DND-41 (cell line): Measurements from ENCODE around the gene NPAS2.

Experiments
- ATAC-seq: fragments of 200-7000 bp; cut with Tn5 transposase; 3 replicates; pipeline ENCODE4 v1.9.1; 2021; ENCODE audit warnings: low read depth; ENCODE audit not compliant: insufficient read depth
- DNase-seq: peaks from one replicate; pipeline ENCODE4 v3.0.0-alpha.2; 2020
- H2AFZ ChIP-seq: 2 replicates; pipeline ENCODE4 v1.6.0; 2012; ENCODE audit warnings: low read depth, low read length
- H3K27ac ChIP-seq: 2 replicates; pipeline ENCODE4 v1.5.1; 2012; ENCODE audit warnings: low read length, inconsistent platforms
- H3K27me3 ChIP-seq: fragments of 200-600 bp; sonication (generic); 2 replicates; pipeline ENCODE4 v1.6.0; 2012; ENCODE audit warnings: low read length, mild to moderate bottlenecking, inconsistent platforms; ENCODE audit not compliant: insufficient read depth, poor library complexity
- H3K36me3 ChIP-seq: 2 replicates; pipeline ENCODE4 v1.5.1; 2012; ENCODE audit warnings: low read length, inconsistent platforms; ENCODE audit not compliant: insufficient read depth
- H3K4me1 ChIP-seq: 2 replicates; pipeline ENCODE4 v1.5.1; 2012; ENCODE audit warnings: mild to moderate bottlenecking, low read length; ENCODE audit not compliant: insufficient read depth
- H3K4me2 ChIP-seq: 2 replicates; pipeline ENCODE4 v1.6.0; 2012; ENCODE audit warnings: mild to moderate bottlenecking, moderate library complexity, low read length, inconsistent platforms; ENCODE audit not compliant: insufficient read depth
- H3K4me3 ChIP-seq, 2 experiments: fragments of 200-600 bp in 1 of 2; shearing (Covaris generic) in 1 of 2; 2 replicates each; pipeline ENCODE4 v1.5.1; 2012 to 2016; ENCODE audit warnings: inconsistent platforms in 2 of 2, low read length in 2 of 2, mild to moderate bottlenecking in 2 of 2, low read depth in 1 of 2, moderate library complexity in 1 of 2
- H3K79me2 ChIP-seq: 2 replicates; pipeline ENCODE4 v1.6.0; 2012; ENCODE audit warnings: low read length, inconsistent platforms; ENCODE audit not compliant: insufficient read depth
- H3K9ac ChIP-seq: 2 replicates; pipeline ENCODE4 v1.6.0; 2012; ENCODE audit warnings: low read depth, mild to moderate bottlenecking, inconsistent platforms, low read length, moderate library complexity
- H3K9me3 ChIP-seq: 2 replicates; pipeline ENCODE4 v1.5.1; 2012; ENCODE audit warnings: low read length, moderate library complexity, mild to moderate bottlenecking, inconsistent platforms; ENCODE audit not compliant: insufficient read depth, severe bottlenecking
- H4K20me1 ChIP-seq: 2 replicates; pipeline ENCODE4 v1.6.0; 2012; ENCODE audit warnings: low read length; ENCODE audit not compliant: insufficient read depth
- CTCF ChIP-seq: IDR thresholded peaks from 2 replicates; pipeline ENCODE4 v1.5.1; 2012; ENCODE audit warnings: borderline replicate concordance, low read length, moderate library complexity, mild to moderate bottlenecking; ENCODE audit not compliant: poor library complexity, severe bottlenecking; ENCODE audit errors: extremely low read depth
- EZH2 ChIP-seq: IDR thresholded peaks from 3 replicates; pipeline ENCODE4 v1.6.1; 2012; ENCODE audit warnings: borderline replicate concordance, low read depth, mild to moderate bottlenecking, moderate library complexity, low read length, inconsistent platforms; ENCODE audit not compliant: severe bottlenecking

The NPAS2 gene

GRCh38 chr2:100800915-100801314 lies 19.0 kb upstream of the NPAS2 start:
- no peak for TF ChIP-seq CTCF
- TF ChIP-seq EZH2 = no peak
- Histone ChIP-seq H3K27ac (no peak overlapping the region), H2AFZ (no peak overlapping the region), H3K36me3 (no peaks in the 10 kb centered on the region), H3K4me1 (no peaks in the 10 kb centered on the region), H3K4me2 (no peak overlapping the region), H3K27me3 (no peaks in the 10 kb centered on the region), H3K9ac (no peak overlapping the region), H3K9me3 (no peaks in the 10 kb centered on the region), H4K20me1 (no peaks in the 10 kb centered on the region), H3K4me3 (no peak overlapping the region), H3K79me2 (no peaks in the 10 kb centered on the region)
- ATAC-seq (no peak), DNase-seq (no peak)

GRCh38 chr2:100801402-100801801 lies 18.5 kb upstream of the NPAS2 start:
- Histone ChIP-seq H3K9ac (no peak overlapping the region), H3K4me3 (no peak overlapping the region), H3K27ac (no peak overlapping the region), H3K79me2 (no peaks in the 10 kb centered on the region), H3K4me1 (no peaks in the 10 kb centered on the region), H4K20me1 (no peaks in the 10 kb centered on the region), H3K36me3 (no peaks in the 10 kb centered on the region), H3K4me2 (no peak overlapping the region), H2AFZ (no peak overlapping the region), H3K27me3 (no peaks in the 10 kb centered on the region), H3K9me3 (no peaks in the 10 kb centered on the region)
- TF ChIP-seq CTCF = no peak
- no peak for TF ChIP-seq EZH2
- ATAC-seq (no peak), DNase-seq (no peak)

GRCh38 chr2:100802066-100802465 lies 17.9 kb upstream of the NPAS2 start:
- TF ChIP-seq EZH2 (no peak), CTCF (no peak)
- H3K4me2 ChIP-seq = no peak overlapping the region
- DNase-seq (no peak), ATAC-seq (no peak)
- no peaks in the 10 kb centered on the region for H3K79me2 ChIP-seq
- no peak overlapping the region for H3K4me3 ChIP-seq
- no peak overlapping the region for H3K27ac ChIP-seq
- no peak overlapping the region for H3K9ac ChIP-seq
- H3K9me3 ChIP-seq = no peaks in the 10 kb centered on the region
- H3K4me1 ChIP-seq = no peaks in the 10 kb centered on the region
- no peaks in the 10 kb centered on the region for H3K27me3 ChIP-seq
- no peak overlapping the region for H2AFZ ChIP-seq
- no peaks in the 10 kb centered on the region for H4K20me1 ChIP-seq
- H3K36me3 ChIP-seq = no peaks in the 10 kb centered on the region

- no peak for DNase-seq
- Histone ChIP-seq H3K27ac (no peak overlapping the region), H3K27me3 (no peaks in the 10 kb centered on the region), H3K36me3 (no peaks in the 10 kb centered on the region), H4K20me1 (no peaks in the 10 kb centered on the region), H3K4me3 (no peak overlapping the region), H3K9me3 (no peaks in the 10 kb centered on the region), H3K9ac (no peak overlapping the region), H3K79me2 (no peaks in the 10 kb centered on the region), H3K4me1 (no peaks in the 10 kb centered on the region), H2AFZ (no peak overlapping the region), H3K4me2 (no peak overlapping the region)
- no peak for TF ChIP-seq CTCF
- no peak for TF ChIP-seq EZH2
- ATAC-seq = no peak
These were observed 16.6 kb upstream of the NPAS2 start for GRCh38 chr2:100803334-100803733.
